Dermis microvascular lymphatic vessel endothelial cell (primary cell): ENCODE data around the gene AOAH. TPM values are rescaled to one million over a fixed set of nuclear protein-coding genes. Genes with fewer than 3 reads are reported as not detected.

Experiments used
- DNase-seq, 2 donors: peaks; one replicate each; pipeline versions ENCODE4 v3.0.0 to v3.0.0-alpha.2; 2010; ENCODE audit warnings: low read depth in 2 of 2
- total RNA-seq: library from RNA; depleted of rRNA; stranded (reverse); fragments of >200 nt; gene quantifications from 2 replicates; pipeline ENCODE4 v1.2.1, GENCODE V29; 2014

AOAH gene
- total RNA-seq, 1 donor from 2014 or later = 0.13 TPM

- no peak for DNase-seq
These were observed 121.8 kb downstream of the AOAH start for GRCh38 chr7:36602511-36602910.

GRCh38 chr7:36601601-36602000 lies 122.7 kb downstream of the AOAH start:
- DNase-seq = no peak

GRCh38 chr7:36600869-36601530 lies 123.3 kb downstream of the AOAH start:
- DNase-seq = peak; percentile 26 to 57

- DNase-seq = no peak
These were observed 124.0 kb downstream of the AOAH start for GRCh38 chr7:36600314-36600682.

GRCh38 chr7:36599645-36600313 lies 124.5 kb downstream of the AOAH start:
- DNase-seq = no peak

GRCh38 chr7:36598054-36598674 lies 126.1 kb downstream of the AOAH start:
- DNase-seq = no peak

GRCh38 chr7:36597090-36597773 lies 127.1 kb downstream of the AOAH start:
- no peak for DNase-seq

GRCh38 chr7:36594445-36594844 lies 129.8 kb downstream of the AOAH start:
- no peak for DNase-seq

- no peak for DNase-seq
These were observed 132.7 kb downstream of the AOAH start for GRCh38 chr7:36591636-36592035.

GRCh38 chr7:36589391-36589790 lies 134.9 kb downstream of the AOAH start:
- no peak for DNase-seq

- no peak for DNase-seq
These were observed 141.0 kb downstream of the AOAH start for GRCh38 chr7:36583318-36583717.

GRCh38 chr7:36575832-36576231 lies 148.5 kb downstream of the AOAH start:
- no peak for DNase-seq

GRCh38 chr7:36573066-36573465 lies 151.2 kb downstream of the AOAH start:
- DNase-seq = no peak

- DNase-seq = no peak
These were observed 153.1 kb downstream of the AOAH start for GRCh38 chr7:36571190-36571560.

GRCh38 chr7:36570528-36571189 lies 153.6 kb downstream of the AOAH start:
- DNase-seq = no peak

- no peak for DNase-seq
These were observed 155.8 kb downstream of the AOAH start for GRCh38 chr7:36568452-36568849.

- DNase-seq = no peak
These were observed 156.4 kb downstream of the AOAH start for GRCh38 chr7:36567699-36568451.

- DNase-seq = no peak
These were observed 158.4 kb downstream of the AOAH start for GRCh38 chr7:36565792-36566356.

- no peak for DNase-seq
These were observed 159.8 kb downstream of the AOAH start for GRCh38 chr7:36564489-36564888.

GRCh38 chr7:36563706-36564327 lies 160.5 kb downstream of the AOAH start:
- no peak for DNase-seq
